HFFc6 (cell line): ENCODE measurements around the gene CDK5RAP1. TPM values are rescaled to one million over a fixed set of nuclear protein-coding genes. Genes with fewer than 3 reads are reported as not detected.

Experiments used
- DNase-seq: peaks from one replicate; pipeline ENCODE4 v3.0.0-alpha.2; 2018
- H3K27ac Mint-ChIP-seq: 2 replicates; pipeline ENCODE4 v1.8.0; 2020; ENCODE audit warnings: mild to moderate bottlenecking, mixed read lengths
- H3K27me3 Mint-ChIP-seq: 2 replicates; pipeline ENCODE4 v1.8.0; 2021; ENCODE audit warnings: mild to moderate bottlenecking, moderate library complexity, mixed read lengths; ENCODE audit not compliant: insufficient read depth
- H3K36me3 Mint-ChIP-seq: 2 replicates; pipeline ENCODE4 v1.8.0; 2021; ENCODE audit warnings: low read depth, mixed read lengths
- H3K4me1 Mint-ChIP-seq: 2 replicates; pipeline ENCODE4 v1.8.0; 2020; ENCODE audit warnings: low read depth, mixed read lengths
- H3K4me3 Mint-ChIP-seq: 2 replicates; pipeline ENCODE4 v1.8.0; 2020; ENCODE audit warnings: mild to moderate bottlenecking, moderate library complexity, mixed read lengths
- H3K9me3 Mint-ChIP-seq: 2 replicates; pipeline ENCODE4 v1.8.0; 2020; ENCODE audit warnings: mild to moderate bottlenecking, mixed read lengths
- CTCF ChIP-seq: fragments of 200-600 bp; sonication (generic); IDR thresholded peaks from 2 replicates; pipeline ENCODE4 v1.5.0; 2021; ENCODE audit warnings: antibody characterized with exemption, mild to moderate bottlenecking
- total RNA-seq, 6 experiments: library from RNA; stranded (reverse); fragmentation: NEBNext Ultra II Directional; extraction: Animal tissue kit (Norgen Biotek cat#: 25700); gene quantifications; 2 replicates in 1 of 6; 3 replicates in 5 of 6; pipeline ENCODE4 v1.2.3, GENCODE V29; 2021

The CDK5RAP1 gene
- total RNA-seq, 6 experiments from 2014 or later, result 22.8 to 28.4 (median 25.0) TPM

GRCh38 chr20:33351696-33352095 lies 49.6 kb downstream of the CDK5RAP1 start:
- Mint-ChIP-seq H3K27me3 (no peaks in the 10 kb centered on the region), H3K4me3 (no peak overlapping the region), H3K4me1 (no peaks in the 10 kb centered on the region; the same call in 1 of the 2 replicates), H3K36me3 (peaks cover 6% of the 10 kb centered on the region; the same call in 1 of the 2 replicates), H3K27ac (no peak overlapping the region), H3K9me3 (no peaks in the 10 kb centered on the region)
- DNase-seq, result no peak
- no peak for TF ChIP-seq CTCF

- H3K9me3 Mint-ChIP-seq, result no peaks in the 10 kb centered on the region
- no peaks in the 10 kb centered on the region; the same call in 1 of the 2 replicates for H3K4me1 Mint-ChIP-seq
- H3K36me3 Mint-ChIP-seq, result no peaks in the 10 kb centered on the region
- DNase-seq, result no peak
- no peak for TF ChIP-seq CTCF
- 0 out of 2 replicates have a peak, but pooled peaks cover 1% of the 10 kb centered on the region for H3K27me3 Mint-ChIP-seq
- no peak overlapping the region for H3K27ac Mint-ChIP-seq
- no peak overlapping the region for H3K4me3 Mint-ChIP-seq
Measured at GRCh38 chr20:33349493-33349892, 51.8 kb downstream of the CDK5RAP1 start.

- no peak overlapping the region for H3K27ac Mint-ChIP-seq
- peaks cover 8% of the 10 kb centered on the region; the same call in 1 of the 2 replicates for H3K27me3 Mint-ChIP-seq
- no peak for TF ChIP-seq CTCF
- no peaks in the 10 kb centered on the region; the same call in 1 of the 2 replicates for H3K4me1 Mint-ChIP-seq
- DNase-seq, result no peak
- no peak overlapping the region for H3K4me3 Mint-ChIP-seq
- H3K9me3 Mint-ChIP-seq, result no peaks in the 10 kb centered on the region
- H3K36me3 Mint-ChIP-seq, result no peaks in the 10 kb centered on the region
Measured at GRCh38 chr20:33348136-33348937, 53.0 kb downstream of the CDK5RAP1 start.

- DNase-seq, result no peak
- peaks cover 12% of the 10 kb centered on the region for H3K27me3 Mint-ChIP-seq
- TF ChIP-seq CTCF, result no peak
Measured at GRCh38 chr20:33345342-33345741, 56.0 kb downstream of the CDK5RAP1 start.

GRCh38 chr20:33343521-33343920 lies 57.8 kb downstream of the CDK5RAP1 start:
- Mint-ChIP-seq H3K9me3 (no peaks in the 10 kb centered on the region), H3K4me1 (no peaks in the 10 kb centered on the region; the same call in 1 of the 2 replicates), H3K36me3 (no peaks in the 10 kb centered on the region), H3K4me3 (no peak overlapping the region), H3K27me3 (peaks cover 12% of the 10 kb centered on the region), H3K27ac (no peak overlapping the region)
- DNase-seq, result no peak
- TF ChIP-seq CTCF, result no peak

More at GRCh38 chr20:33345342-33345741, 56.0 kb downstream of the CDK5RAP1 start:
- Mint-ChIP-seq H3K4me3 (no peak overlapping the region), H3K36me3 (no peaks in the 10 kb centered on the region), H3K9me3 (no peaks in the 10 kb centered on the region), H3K27ac (no peak overlapping the region), H3K4me1 (no peaks in the 10 kb centered on the region; the same call in 1 of the 2 replicates)
